ENCODE measurements around the gene ZNF142. TPM values are rescaled to one million over a fixed set of nuclear protein-coding genes. Genes with fewer than 3 reads are reported as not detected.
"Not testable (repeated sequence)": the region's sequence is repeated elsewhere in the genome, so short reads cannot be mapped to it uniquely, and the experiment has no call there.

The ZNF142 gene
- 20.5 TPM for total RNA-seq
- long read RNA-seq, partial matches to known transcripts, result 18 of 22 reads
- long read RNA-seq, other reads (novel, unspliced or antisense), result 4 of 22 reads

DNA sequence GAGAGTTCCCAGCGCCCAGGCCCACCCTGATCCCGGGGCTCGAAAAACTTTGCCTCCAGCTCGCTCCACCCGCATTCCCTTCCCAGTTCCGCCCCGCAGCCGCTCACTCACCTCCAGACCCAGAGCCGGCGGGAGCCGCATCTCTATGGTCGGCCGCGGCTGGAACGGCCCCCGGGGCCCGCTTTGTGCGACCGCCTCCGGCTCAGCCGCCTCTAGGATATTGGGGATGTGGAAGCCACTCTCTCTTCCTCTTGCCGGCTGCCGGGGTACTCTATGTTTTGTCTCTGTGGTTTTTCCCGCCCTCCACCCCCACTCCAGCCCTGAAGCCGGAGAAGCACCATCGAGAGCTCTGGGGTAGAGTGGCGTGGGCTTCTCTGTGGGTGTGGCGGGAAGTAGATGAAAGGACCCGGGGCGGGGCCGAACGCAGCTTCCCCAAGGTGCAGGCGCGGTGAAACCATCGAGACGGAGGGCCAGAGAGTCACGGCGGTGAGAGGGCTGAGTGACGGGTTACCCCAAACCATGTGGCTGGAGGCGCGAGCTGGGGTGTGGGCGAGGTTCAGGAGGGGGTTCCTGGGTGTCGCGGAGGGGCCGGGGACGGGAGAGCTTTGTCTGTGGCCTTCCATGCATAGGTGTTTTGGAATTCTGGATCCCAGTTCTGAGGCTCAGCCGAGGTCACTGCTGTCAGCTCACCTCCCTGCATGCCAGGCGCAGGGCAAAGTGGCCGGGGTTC is at the start of gene ZNF142, which contains the start of gene BCS1L:
TSS of gene ZNF142 (minus strand) at position 366 of the 730 bp plus-strand sequence. CDS start 3,194 bp downstream, outside the sequence.
TSS of gene BCS1L (plus strand) at position 426 of the 730 bp plus-strand sequence. CDS start 1,305 bp downstream, outside the sequence.
- peak; percentile 96 for ATAC-seq (ENCODE audit: poor library complexity)

DNA sequence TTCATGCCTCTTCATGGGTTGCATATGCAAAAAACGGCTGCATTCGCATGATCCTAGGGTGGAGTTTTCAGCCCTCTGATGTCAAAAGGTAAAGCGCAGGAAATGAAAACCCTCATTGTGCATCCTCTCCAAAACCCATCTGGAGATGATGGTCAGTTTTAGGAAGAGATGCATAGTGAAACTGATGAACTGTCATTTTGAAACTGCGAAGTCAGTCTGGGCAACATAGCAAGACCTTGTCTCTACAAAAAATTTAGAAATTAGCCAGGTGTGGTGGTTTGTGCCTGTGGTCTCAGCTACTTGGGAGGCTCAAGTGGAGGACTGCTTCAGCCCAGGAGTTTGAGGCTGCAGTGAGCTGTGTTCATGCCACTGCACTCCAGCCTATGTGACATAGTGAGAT is 48.7 kb upstream of the ZNF142 start:
- intact Hi-C loops (cut with DNase I), result no loop called here
- no peak for DNase-seq
- ATAC-seq (ENCODE audit: poor library complexity), result no peak

More for the DNA sequence above, at the start of gene ZNF142, which contains the start of gene BCS1L:
- DNase-seq, result peak; percentile 96
- intact Hi-C loops (cut with DNase I), result loop anchor here (10.0 kb wide), 1 partner anchor 95 kb away; the partner anchor contains the start of genes CNOT9 and USP37

DNA sequence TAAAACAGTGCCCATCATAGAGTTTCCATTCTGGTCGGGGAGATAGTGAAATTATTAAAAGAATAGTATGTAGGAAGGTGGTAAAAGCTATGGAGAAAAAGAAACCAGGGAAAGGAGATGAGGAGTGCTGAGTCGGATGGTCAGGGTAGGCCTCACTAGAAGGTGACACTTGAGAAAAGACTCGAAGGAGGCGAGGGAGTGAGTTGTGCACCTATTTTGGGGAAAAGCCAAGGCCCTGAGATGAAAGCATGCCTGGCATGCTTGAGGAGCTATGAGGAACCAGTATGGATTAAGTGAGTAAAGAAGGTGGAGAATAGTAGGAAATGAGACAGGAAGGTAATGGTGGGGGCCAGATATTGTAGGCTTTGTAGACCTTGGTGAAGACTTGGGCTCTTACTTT is 43.9 kb upstream of the ZNF142 start:
- DNase-seq, result no peak
- ATAC-seq (ENCODE audit: poor library complexity), result no peak
- intact Hi-C loops (cut with DNase I), result no loop called here

DNA sequence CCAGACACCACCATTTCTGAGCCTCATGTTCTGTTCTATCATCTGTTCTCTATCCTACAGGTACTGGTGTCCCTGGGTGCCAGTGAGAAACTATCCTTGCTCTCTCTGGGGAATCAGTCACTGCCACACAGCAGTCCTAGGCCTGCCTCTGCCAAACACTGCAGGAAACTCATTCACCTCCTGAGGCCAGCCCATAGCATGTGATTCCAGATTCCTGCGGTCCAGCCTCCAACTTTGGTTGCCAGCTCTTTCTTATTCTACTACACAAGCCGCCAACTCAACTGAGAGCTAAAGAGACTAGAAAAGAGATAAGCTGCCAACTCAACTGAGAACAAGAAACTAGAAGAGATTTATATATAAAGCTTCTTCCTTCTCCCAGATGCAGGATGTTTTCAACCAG is 42.4 kb upstream of the ZNF142 start:
- ATAC-seq (ENCODE audit: poor library complexity) (peak; percentile 48), DNase-seq (no peak)
- intact Hi-C loops (cut with DNase I), result no loop called here

GRCh38 chr2:218698885-218699284 is 39.5 kb upstream of the ZNF142 start:
- intact Hi-C loops (cut with DNase I), result no loop called here
- DNase-seq (no peak), ATAC-seq (ENCODE audit: poor library complexity) (no peak)

DNA sequence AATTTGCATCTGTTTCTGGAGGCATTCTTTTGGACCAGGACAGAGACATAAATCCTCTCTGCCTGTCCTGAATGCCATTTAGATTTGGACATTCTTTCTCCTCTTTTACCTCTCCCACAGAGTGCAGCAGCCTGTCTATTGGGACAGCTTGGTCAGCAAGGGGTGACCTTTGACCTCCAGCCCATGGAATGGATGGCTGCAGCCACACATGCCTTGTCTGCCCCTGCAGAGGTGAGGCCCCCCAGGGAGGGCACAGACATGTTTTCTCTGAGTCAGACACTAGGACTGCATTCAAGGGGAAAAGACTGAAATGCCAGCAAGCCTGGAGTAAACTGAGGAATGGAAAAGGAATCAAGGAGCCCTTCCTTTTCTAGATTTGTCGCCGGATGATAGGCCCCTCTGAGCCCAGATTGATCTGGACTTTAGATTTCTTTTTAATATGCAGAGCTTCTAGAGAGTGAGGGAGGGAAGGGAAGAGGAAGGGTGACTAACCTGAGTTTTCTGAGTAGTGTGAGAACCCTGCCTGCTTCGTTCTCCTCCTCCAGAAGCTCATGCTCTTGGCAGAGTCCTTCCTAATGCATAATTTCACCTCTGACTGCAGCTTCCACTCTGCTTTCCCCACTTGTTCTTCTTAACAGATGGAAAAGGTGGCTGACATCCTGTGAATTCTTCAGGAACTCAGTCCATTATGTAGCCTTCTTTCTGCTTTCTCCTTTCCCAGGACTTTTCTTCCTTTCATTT is 35.2 kb upstream of the ZNF142 start:
- ATAC-seq (ENCODE audit: poor library complexity) (no peak), DNase-seq (no peak)
- intact Hi-C loops (cut with DNase I), result no loop called here

DNA sequence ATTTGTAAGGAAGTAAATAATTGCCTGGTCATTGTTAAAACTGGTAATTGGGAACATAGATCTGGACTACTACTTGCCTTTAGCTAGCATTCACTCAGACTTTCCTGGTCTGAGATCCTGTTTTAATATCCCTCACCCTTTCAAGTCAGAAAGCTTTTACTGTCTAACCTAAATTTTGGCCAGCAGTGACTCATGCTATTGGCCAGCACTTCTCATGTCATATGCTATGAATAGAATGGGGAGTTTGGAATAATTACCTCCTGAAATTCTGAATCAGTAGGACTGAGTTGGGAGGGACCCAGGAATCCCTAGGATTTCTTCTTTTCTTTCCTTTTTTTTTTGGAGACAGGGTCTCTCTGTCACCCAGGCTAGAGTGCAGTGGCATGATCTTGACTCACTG is 31.8 kb upstream of the ZNF142 start:
- no peak for ATAC-seq (ENCODE audit: poor library complexity)
- intact Hi-C loops (cut with DNase I), result no loop called here
- DNase-seq, result no peak

GRCh38 chr2:218687400-218688060 is 28.1 kb upstream of the ZNF142 start:
- peak; percentile 93 for ATAC-seq (ENCODE audit: poor library complexity)
- intact Hi-C loops (cut with DNase I); DNase-seq: not testable (repeated sequence)

DNA sequence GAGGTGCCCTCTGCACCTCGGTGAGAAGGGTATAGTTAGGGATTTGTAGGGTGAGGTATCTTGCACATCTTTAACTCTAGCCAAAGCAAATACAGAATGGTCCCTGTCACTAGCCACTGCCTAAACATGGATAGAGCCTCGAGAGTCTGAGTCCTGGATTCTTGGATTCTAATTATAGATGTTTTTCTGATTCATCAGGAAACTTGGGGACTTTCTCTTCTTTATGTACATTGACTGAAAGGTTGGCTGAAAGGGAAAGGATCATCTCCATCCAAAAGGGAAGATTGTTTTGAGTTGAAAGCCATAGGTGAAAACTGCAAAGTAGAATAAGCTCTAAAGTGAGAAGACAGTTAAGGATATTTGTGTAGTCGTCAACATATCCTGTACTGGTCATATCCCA is 20.6 kb upstream of the ZNF142 start:
- no peak for ATAC-seq (ENCODE audit: poor library complexity)
- DNase-seq, result no peak
- intact Hi-C loops (cut with DNase I), result no loop called here

DNA sequence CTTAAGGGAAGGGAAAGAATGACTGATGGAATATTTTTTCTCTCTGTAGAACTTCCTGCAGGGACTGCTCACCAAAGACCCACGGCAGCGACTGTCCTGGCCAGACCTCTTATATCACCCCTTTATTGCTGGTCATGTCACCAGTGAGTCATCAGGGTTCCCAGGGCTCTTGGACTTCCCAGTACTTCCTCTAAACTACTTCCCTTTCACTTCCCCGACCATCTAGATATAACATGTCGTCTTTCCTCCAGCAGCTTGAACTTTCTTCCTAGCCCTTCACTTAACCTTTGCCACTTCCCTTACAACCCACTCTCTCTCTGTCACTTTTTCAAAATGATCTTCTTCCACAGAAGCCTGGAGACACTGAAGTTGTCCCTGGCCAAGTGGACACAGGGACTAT is 19.7 kb upstream of the ZNF142 start:
- ATAC-seq (ENCODE audit: poor library complexity) (peak; percentile 46), DNase-seq (no peak)
- intact Hi-C loops (cut with DNase I), result no loop called here

DNA sequence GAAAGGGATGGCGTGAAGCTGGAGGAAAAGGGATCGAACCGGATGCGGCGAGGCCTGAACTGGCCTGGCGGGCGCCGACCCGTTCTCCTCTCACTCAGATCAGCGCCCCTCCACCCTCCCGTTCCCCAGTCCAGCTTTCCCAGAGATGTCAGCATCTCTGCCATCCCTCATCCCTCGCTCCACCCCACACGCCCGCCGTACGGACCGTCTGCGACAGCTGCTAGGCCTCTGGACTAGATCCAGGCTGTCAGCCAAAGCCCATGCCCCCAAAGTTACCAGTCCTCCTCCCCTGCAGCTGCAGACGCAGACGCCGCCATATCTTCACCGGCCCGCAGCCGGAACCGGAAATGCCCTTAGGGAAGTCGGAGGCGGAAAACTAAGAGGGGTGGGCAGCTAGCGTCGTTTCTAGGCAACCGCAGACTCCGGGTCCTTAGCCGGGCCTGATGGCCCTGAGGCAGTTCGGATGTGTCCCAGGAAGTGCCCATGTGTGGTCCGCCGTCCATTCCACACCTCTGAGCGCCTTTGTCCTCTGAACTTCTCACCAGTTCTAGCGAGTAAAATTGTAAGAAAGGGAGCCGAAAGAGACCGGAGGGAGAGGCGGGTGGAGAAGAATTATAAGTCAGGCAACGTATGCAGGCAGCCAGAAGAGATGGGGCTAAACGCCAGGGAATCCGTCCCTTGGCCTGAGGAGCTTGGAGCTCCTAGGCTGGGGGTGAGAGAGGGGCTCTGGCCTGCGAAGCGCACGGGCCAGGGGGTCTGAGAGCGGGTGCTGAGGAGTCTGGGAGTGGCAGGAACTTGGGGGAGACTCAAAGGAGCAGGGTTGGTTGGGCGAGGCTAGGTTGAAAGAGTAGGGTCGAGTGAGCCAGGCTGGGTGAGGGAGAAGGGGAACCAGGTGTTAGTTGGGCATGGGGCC is 12.5 kb upstream of the ZNF142 start, which contains the start of the genes RNF25 and STK36:
TSS of gene RNF25 (minus strand) at position 349 of the 913 bp plus-strand sequence. CDS start at position 317, 32 bp downstream.
TSS of gene STK36 (plus strand) at position 433 of the 913 bp plus-strand sequence. CDS start 744 bp downstream, outside the sequence.
- intact Hi-C loops (cut with DNase I), result no loop called here
- ATAC-seq (ENCODE audit: poor library complexity) (peak; percentile 97), DNase-seq (peak; percentile 89)

- intact Hi-C loops (cut with DNase I), result no loop called here
- ATAC-seq (ENCODE audit: poor library complexity) (no peak), DNase-seq (no peak)
These were observed 11.8 kb upstream of the ZNF142 start for GRCh38 chr2:218671097-218671653.

DNA sequence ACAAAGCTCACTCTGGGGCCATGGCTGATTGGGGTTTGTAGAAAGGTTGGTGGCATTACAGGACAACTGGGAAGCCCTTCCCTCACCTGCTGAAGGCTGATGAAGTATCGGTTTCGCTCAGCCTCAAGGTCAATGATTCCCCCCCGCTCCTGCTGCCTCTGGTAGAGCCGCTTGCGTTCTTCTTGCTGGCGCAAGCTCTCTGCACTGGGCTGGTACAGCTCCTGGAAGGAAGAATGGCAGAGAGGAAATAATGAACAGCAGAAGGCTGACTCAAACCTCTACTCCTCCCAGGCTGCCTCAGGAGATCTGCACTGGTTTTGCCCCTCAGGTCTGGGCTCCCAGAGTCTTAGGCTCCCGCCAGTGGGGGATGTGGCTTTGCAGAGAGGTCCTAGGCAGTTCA is 5.2 kb upstream of the ZNF142 start:
- DNase-seq (no peak), ATAC-seq (ENCODE audit: poor library complexity) (no peak)
- intact Hi-C loops (cut with DNase I), result no loop called here

DNA sequence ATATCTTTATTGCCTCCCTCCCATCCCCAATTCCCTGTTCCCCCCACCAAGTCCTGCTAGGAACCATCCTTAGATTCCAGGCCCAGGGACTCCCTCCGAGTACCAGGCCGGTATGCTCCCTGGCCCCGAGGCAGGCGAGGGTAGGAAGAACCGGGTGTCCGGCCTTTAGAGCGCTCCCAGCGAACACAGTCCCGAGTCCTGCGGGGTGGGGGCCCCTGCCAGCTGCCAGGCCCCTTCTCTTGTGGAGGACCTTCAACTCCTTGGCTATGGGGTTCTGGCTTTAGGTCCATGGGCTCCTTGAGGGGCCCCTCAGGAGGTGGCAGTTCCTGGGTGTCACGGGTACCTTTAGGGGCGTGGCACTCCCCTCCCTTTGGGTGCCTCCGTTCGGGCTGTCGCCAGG is 4.5 kb upstream of the ZNF142 start:
- DNase-seq (no peak), ATAC-seq (ENCODE audit: poor library complexity) (no peak)
- intact Hi-C loops (cut with DNase I), result no loop called here

GRCh38 chr2:218662827-218663226 is 3.4 kb upstream of the ZNF142 start:
- ATAC-seq (ENCODE audit: poor library complexity) (no peak), DNase-seq (no peak)
- intact Hi-C loops (cut with DNase I), result no loop called here

DNA sequence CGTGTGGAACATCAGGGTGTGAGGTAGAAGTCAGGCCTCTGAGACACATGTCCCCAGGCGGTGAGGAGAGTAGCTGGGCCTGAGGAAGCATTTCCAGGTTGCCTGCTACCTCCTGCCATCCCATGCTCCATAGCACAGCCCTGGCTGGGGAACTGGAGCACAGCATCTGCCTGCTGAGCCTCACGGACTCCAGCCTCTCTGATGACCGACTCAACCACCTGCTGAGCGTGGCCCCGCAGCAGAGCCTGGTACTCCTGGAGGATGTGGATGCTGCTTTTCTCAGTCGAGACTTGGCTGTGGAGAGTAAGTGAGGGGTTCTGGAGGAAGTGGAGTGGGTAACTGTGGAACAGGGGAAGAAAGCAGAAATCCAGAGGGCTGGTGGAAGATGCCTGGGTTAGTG is 3.0 kb upstream of the ZNF142 start:
- DNase-seq (no peak), ATAC-seq (ENCODE audit: poor library complexity) (no peak)
- intact Hi-C loops (cut with DNase I), result no loop called here

GRCh38 chr2:218659988-218660358 is 550 bp upstream of the ZNF142 start:
- DNase-seq (no peak), ATAC-seq (ENCODE audit: poor library complexity) (no peak)
- intact Hi-C loops (cut with DNase I), result loop anchor here (10.0 kb wide), 1 partner anchor 95 kb away; the partner anchor contains the start of genes CNOT9 and USP37

Measured in Right ventricle myocardium superior (tissue), 1 donor.